ENCODE data around the gene PDE6D. TPM values are rescaled to one million over a fixed set of nuclear protein-coding genes. Genes with fewer than 3 reads are reported as not detected.
A peak's percentile ranks its signal among the peaks of the same experiment; 100 is the strongest.
"Not testable (repeated sequence)": the region's sequence is repeated elsewhere in the genome, so short reads cannot be mapped to it uniquely, and the experiment has no call there.

Gene PDE6D
- polyA plus RNA-seq, 6 donors from 2014 or later, result 63.0 to 129 (median 70.4) TPM

GRCh38 chr2:231712451-231713021 is 68.5 kb downstream of the PDE6D start:
- H3K9me3 Mint-ChIP-seq, H3K27me3 Mint-ChIP-seq: not testable (repeated sequence)
- peaks cover 7 to 16% of the 10 kb centered on the region in 2 donors for H3K36me3 Mint-ChIP-seq
- peak overlapping the region; percentile 100 for H3K27ac Mint-ChIP-seq
- H3K4me1 Mint-ChIP-seq, result peaks cover 46 to 54% (median 50%) of the 10 kb centered on the region in 3 donors
- ATAC-seq (ENCODE audit: low read depth in 2 of 2) (peak; percentile 19 to 24), DNase-seq (peak; percentile 86)
- peak overlapping the region; percentile 88 to 97 (median 92) for H3K4me3 Mint-ChIP-seq

GRCh38 chr2:231711677-231712450 is 69.2 kb downstream of the PDE6D start:
- Mint-ChIP-seq H3K4me3 (peak overlapping the region; percentile 88 to 100 (median 92)), H3K27ac (peak overlapping the region; percentile 100), H3K9me3 (peaks cover 0 to 3% (median 0%) of the 10 kb centered on the region in 7 donors), H3K36me3 (peaks cover 7 to 16% of the 10 kb centered on the region in 2 donors), H3K4me1 (peaks cover 45 to 48% (median 46%) of the 10 kb centered on the region in 3 donors), H3K27me3 (no peaks in the 10 kb centered on the region)
- peak; percentile 34 for DNase-seq
- no peak for ATAC-seq (ENCODE audit: low read depth in 2 of 2)

- H3K4me1 Mint-ChIP-seq, result peaks cover 45 to 49% (median 48%) of the 10 kb centered on the region in 3 donors
- H3K36me3 Mint-ChIP-seq, result peaks cover 7 to 16% of the 10 kb centered on the region in 2 donors
- H3K27ac Mint-ChIP-seq, result peak overlapping the region; percentile 100
- no peak for ATAC-seq (ENCODE audit: low read depth in 2 of 2)
- peak; percentile 28 for DNase-seq
- H3K27me3 Mint-ChIP-seq, result no peaks in the 10 kb centered on the region
- peak overlapping the region; percentile 88 to 100 (median 92) for H3K4me3 Mint-ChIP-seq
- peaks cover 0 to 3% (median 0%) of the 10 kb centered on the region in 7 donors for H3K9me3 Mint-ChIP-seq
These were observed 70.0 kb downstream of the PDE6D start for GRCh38 chr2:231710799-231711676.

GRCh38 chr2:231709981-231710798 is 70.9 kb downstream of the PDE6D start:
- ATAC-seq (ENCODE audit: low read depth in 2 of 2) (peak; percentile 28), DNase-seq (peak; percentile 92)
- peaks cover 7 to 16% of the 10 kb centered on the region in 2 donors for H3K36me3 Mint-ChIP-seq
- peak overlapping the region; percentile 90 to 100 (median 96) for H3K4me3 Mint-ChIP-seq
- H3K4me1 Mint-ChIP-seq, result peaks cover 38 to 48% (median 44%) of the 10 kb centered on the region in 3 donors
- H3K27me3 Mint-ChIP-seq, result no peaks in the 10 kb centered on the region
- H3K27ac Mint-ChIP-seq, result peak overlapping the region; percentile 96 to 100 (median 99)
- peaks cover 0 to 3% (median 0%) of the 10 kb centered on the region in 7 donors for H3K9me3 Mint-ChIP-seq

DNA sequence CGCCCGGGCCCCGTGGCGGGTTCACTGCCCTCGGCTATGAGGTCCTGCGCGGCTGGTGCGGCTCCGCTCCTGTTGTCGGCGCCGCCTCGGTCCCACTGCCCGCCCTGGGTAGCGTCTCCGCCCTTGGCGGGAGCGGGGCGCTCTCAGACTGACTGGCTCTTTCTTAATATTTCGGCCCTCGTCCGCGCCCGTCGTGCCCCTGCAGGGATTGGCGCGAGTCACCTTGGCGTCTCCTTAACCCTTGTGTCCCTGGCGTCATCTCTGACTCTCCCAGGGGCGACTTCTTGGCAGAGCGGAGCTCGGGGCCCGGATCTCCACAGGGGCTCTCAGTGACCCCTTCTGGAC is 71.5 kb downstream of the PDE6D start:
- Mint-ChIP-seq H3K27me3 (no peaks in the 10 kb centered on the region), H3K4me1 (peaks cover 38 to 47% (median 40%) of the 10 kb centered on the region in 3 donors), H3K36me3 (peaks cover 7 to 16% of the 10 kb centered on the region in 2 donors), H3K4me3 (peak overlapping the region; percentile 90 to 100 (median 96)), H3K27ac (peak overlapping the region; percentile 95 to 100 (median 98)), H3K9me3 (peaks cover 0 to 3% (median 0%) of the 10 kb centered on the region in 7 donors)
- no peak for ATAC-seq (ENCODE audit: low read depth in 2 of 2)
- DNase-seq, result no peak

- Mint-ChIP-seq H3K9me3 (peaks cover 0 to 3% (median 0%) of the 10 kb centered on the region in 7 donors), H3K4me1 (peaks cover 34 to 44% (median 39%) of the 10 kb centered on the region in 3 donors)
- ATAC-seq (ENCODE audit: low read depth in 2 of 2), result no peak
These were observed 72.1 kb downstream of the PDE6D start for GRCh38 chr2:231708773-231709635.

GRCh38 chr2:231707927-231708772 is 72.9 kb downstream of the PDE6D start, which contains the start of gene PTMA:
Gene PTMA (plus strand): TSS chr2:231708525. CDS start chr2:231708707, 182 bp downstream.
- peak within 1 kb of the TSS; percentile 100 for H3K27ac Mint-ChIP-seq
- H3K4me3 Mint-ChIP-seq, result peak within 1 kb of the TSS; percentile 90 to 100 (median 99)
- H3K27me3 Mint-ChIP-seq, result no peaks in the 10 kb centered on the region
- H3K9me3 Mint-ChIP-seq, result peaks cover 0 to 3% (median 0%) of the 10 kb centered on the region in 7 donors
- ATAC-seq (ENCODE audit: low read depth in 2 of 2), result peak; percentile 53 to 60
- peaks cover 25 to 35% (median 31%) of the 10 kb centered on the region in 3 donors for H3K4me1 Mint-ChIP-seq
- DNase-seq, result peak; percentile 100
- peaks cover 7 to 16% of the 10 kb centered on the region in 2 donors for H3K36me3 Mint-ChIP-seq

More at GRCh38 chr2:231708773-231709635, 72.1 kb downstream of the PDE6D start:
- peak; percentile 59 for DNase-seq
- Mint-ChIP-seq H3K4me3 (peak overlapping the region; percentile 90 to 100 (median 99)), H3K27ac (peak overlapping the region; percentile 99 to 100 (median 100)), H3K36me3 (peaks cover 7 to 16% of the 10 kb centered on the region in 2 donors), H3K27me3 (no peaks in the 10 kb centered on the region)

DNA sequence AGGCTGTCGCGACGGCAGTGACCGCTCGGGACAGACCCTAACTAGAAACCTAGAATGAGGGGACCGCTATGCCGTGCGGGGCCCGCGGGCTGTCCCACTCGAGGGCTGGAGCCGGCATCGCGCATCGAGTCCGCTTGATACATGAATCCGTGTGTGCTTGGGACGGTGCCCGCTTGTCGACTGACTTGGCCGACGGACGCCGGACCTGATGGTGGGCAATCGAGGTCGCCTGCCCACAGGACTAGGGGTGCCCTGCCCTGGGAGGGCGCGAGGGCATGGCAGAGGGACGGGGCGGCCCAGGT is 73.5 kb downstream of the PDE6D start:
- peaks cover 0 to 3% (median 0%) of the 10 kb centered on the region in 7 donors for H3K9me3 Mint-ChIP-seq
- H3K36me3 Mint-ChIP-seq, result peaks cover 5 to 15% of the 10 kb centered on the region in 2 donors
- peak overlapping the region; percentile 100 for H3K27ac Mint-ChIP-seq
- peak overlapping the region; percentile 90 to 99 (median 98) for H3K4me3 Mint-ChIP-seq
- DNase-seq, result no peak
- ATAC-seq (ENCODE audit: low read depth in 2 of 2), result peak; percentile 2 to 3
- peaks cover 23 to 30% (median 30%) of the 10 kb centered on the region in 3 donors for H3K4me1 Mint-ChIP-seq
- H3K27me3 Mint-ChIP-seq, result no peaks in the 10 kb centered on the region

GRCh38 chr2:231706731-231707624 is 74.1 kb downstream of the PDE6D start:
- H3K4me1 Mint-ChIP-seq, result peaks cover 17 to 24% (median 24%) of the 10 kb centered on the region in 3 donors

DNA sequence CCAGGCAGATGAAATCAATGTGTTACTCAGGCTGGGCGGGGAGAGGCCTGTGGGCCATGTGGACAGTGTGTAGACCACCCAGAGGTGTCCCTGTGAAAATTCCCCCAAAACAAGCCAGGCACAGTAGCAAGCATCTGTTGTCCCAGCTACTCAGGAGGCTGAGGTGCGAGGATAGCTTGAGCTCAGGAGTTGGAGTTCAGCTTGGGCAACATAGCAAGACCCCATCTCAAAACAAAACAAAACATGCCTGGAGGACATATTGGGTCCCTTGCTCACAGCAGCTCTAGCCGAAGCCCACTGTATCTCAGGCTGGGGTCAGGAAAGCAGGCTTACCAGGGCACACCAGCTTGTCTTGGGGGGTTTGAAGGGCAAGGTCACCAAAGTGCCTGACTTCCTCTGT is 77.1 kb downstream of the PDE6D start:
- Mint-ChIP-seq H3K36me3 (no peaks in the 10 kb centered on the region), H3K4me3 (peak overlapping the region in 5 of 8 donors; percentile 35 to 75 (median 49)), H3K9me3 (peaks cover 0 to 3% (median 0%) of the 10 kb centered on the region in 7 donors), H3K4me1 (peaks cover 7 to 14% (median 12%) of the 10 kb centered on the region in 3 donors), H3K27ac (peak overlapping the region in 3 of 6 donors; percentile 39 to 87 (median 83)), H3K27me3 (no peaks in the 10 kb centered on the region)
- ATAC-seq (ENCODE audit: low read depth in 2 of 2), result no peak
- DNase-seq, result no peak

More at GRCh38 chr2:231706731-231707624, 74.1 kb downstream of the PDE6D start:
- Mint-ChIP-seq H3K9me3 (peaks cover 0 to 3% (median 0%) of the 10 kb centered on the region in 7 donors), H3K4me3 (peak overlapping the region; percentile 90 to 99 (median 98)), H3K36me3 (peaks cover 0 to 9% of the 10 kb centered on the region in 2 donors), H3K27me3 (no peaks in the 10 kb centered on the region), H3K27ac (peak overlapping the region; percentile 100)
- ATAC-seq (ENCODE audit: low read depth in 2 of 2), result peak; percentile 37 to 41
- DNase-seq, result peak; percentile 97
